Kidney epithelial cell (primary cell): ENCODE data around the gene MYZAP. TPM values are rescaled to one million over a fixed set of nuclear protein-coding genes. Genes with fewer than 3 reads are reported as not detected.

ENCODE experiments used
- DNase-seq: peaks from one replicate; pipeline ENCODE4 v3.0.0-alpha.2; 2010; ENCODE audit warnings: low read depth
- H3K27me3 ChIP-seq: 2 replicates; pipeline ENCODE4 v1.6.0; 2011; ENCODE audit warnings: low read length; ENCODE audit not compliant: control insufficient read depth, insufficient read depth
- H3K36me3 ChIP-seq: 2 replicates; pipeline ENCODE4 v1.5.1; 2011; ENCODE audit warnings: low read length; ENCODE audit not compliant: control insufficient read depth, insufficient read depth
- H3K4me3 ChIP-seq: 2 replicates; pipeline ENCODE4 v1.5.1; 2011; ENCODE audit warnings: low read depth, mild to moderate bottlenecking, control low read depth, low read length
- total RNA-seq: library from RNA; depleted of rRNA; stranded (reverse); fragments of >200 nt; gene quantifications from 2 replicates; pipeline ENCODE4 v1.2.3, GENCODE V29; 2015
- TF ChIP-seq, protein P1 (sequence below): IDR thresholded peaks from 2 replicates; pipeline ENCODE4 v1.5.1; 2011; ENCODE audit warnings: mild to moderate bottlenecking, moderate library complexity, low read length, control low read depth, inconsistent platforms; ENCODE audit not compliant: insufficient read depth, poor library complexity, severe bottlenecking

MYZAP gene
- total RNA-seq, 1 donor from 2014 or later: 0.21 TPM

DNA sequence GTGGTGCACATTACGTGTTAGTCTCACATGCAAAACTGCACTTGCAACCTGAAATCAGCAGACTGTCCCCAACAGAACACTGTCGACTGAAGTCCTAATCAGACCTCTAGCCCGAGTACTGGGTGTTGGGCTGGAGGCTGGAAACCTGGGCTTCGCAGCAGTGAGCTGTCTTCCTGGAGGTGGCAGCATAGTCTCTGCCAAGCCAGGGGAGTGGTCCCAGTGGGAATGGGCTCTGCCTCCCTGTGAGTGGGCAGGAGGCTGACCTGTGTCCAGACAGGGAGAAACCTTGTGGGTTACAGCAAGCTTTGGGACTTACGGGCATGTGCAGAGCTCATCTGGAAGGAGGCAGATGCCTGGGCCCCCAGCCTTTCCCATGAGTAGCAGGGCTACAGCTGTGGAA, 38.2 kb upstream of the MYZAP start:
- TF ChIP-seq, protein P1, sequence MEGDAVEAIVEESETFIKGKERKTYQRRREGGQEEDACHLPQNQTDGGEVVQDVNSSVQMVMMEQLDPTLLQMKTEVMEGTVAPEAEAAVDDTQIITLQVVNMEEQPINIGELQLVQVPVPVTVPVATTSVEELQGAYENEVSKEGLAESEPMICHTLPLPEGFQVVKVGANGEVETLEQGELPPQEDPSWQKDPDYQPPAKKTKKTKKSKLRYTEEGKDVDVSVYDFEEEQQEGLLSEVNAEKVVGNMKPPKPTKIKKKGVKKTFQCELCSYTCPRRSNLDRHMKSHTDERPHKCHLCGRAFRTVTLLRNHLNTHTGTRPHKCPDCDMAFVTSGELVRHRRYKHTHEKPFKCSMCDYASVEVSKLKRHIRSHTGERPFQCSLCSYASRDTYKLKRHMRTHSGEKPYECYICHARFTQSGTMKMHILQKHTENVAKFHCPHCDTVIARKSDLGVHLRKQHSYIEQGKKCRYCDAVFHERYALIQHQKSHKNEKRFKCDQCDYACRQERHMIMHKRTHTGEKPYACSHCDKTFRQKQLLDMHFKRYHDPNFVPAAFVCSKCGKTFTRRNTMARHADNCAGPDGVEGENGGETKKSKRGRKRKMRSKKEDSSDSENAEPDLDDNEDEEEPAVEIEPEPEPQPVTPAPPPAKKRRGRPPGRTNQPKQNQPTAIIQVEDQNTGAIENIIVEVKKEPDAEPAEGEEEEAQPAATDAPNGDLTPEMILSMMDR: no peak
- no peak overlapping the region for H3K4me3 ChIP-seq
- DNase-seq: no peak
- H3K36me3 ChIP-seq: no peaks in the 10 kb centered on the region
- no peaks in the 10 kb centered on the region for H3K27me3 ChIP-seq

- TF ChIP-seq, protein P1: no peak
- no peaks in the 10 kb centered on the region for H3K27me3 ChIP-seq
- no peak for DNase-seq
- H3K36me3 ChIP-seq: no peaks in the 10 kb centered on the region
- H3K4me3 ChIP-seq: no peak overlapping the region
Measured at GRCh38 chr15:57554063-57554811, 37.5 kb upstream of the MYZAP start.

- no peaks in the 10 kb centered on the region for H3K36me3 ChIP-seq
- TF ChIP-seq, protein P1: no peak
- no peak overlapping the region for H3K4me3 ChIP-seq
- no peaks in the 10 kb centered on the region for H3K27me3 ChIP-seq
- no peak for DNase-seq
Measured at GRCh38 chr15:57554812-57555179, 36.9 kb upstream of the MYZAP start.

DNA sequence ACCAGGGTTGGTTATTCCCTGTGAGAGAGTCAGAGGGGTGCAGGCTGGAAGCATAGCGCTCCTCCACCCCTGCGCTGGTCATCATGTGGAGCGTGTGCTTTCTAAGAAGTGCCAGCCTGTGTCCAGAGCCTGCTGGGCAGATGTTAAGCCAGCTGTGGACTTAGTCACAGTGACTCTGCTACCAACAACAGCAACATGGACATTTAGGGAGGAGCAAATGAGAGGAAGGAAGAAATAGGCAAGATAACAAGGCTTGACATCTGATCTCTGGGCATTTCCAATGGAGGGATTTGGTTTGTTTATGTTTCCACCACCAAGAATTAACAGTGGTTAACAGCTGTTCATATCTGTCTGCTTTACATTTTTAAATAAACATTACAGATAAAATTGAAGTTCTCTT, 36.4 kb upstream of the MYZAP start:
- no peak for DNase-seq
- TF ChIP-seq, protein P1: no peak
- H3K36me3 ChIP-seq: no peaks in the 10 kb centered on the region
- H3K27me3 ChIP-seq: no peaks in the 10 kb centered on the region
- H3K4me3 ChIP-seq: no peak overlapping the region

GRCh38 chr15:57556040-57556439, 35.7 kb upstream of the MYZAP start:
- TF ChIP-seq, protein P1: no peak
- no peak for DNase-seq
- Histone ChIP-seq H3K4me3 (no peak overlapping the region), H3K27me3 (no peaks in the 10 kb centered on the region), H3K36me3 (no peaks in the 10 kb centered on the region)

GRCh38 chr15:57557267-57557666, 34.4 kb upstream of the MYZAP start:
- TF ChIP-seq, protein P1: no peak
- no peaks in the 10 kb centered on the region for H3K36me3 ChIP-seq
- no peaks in the 10 kb centered on the region for H3K27me3 ChIP-seq
- DNase-seq: no peak
- no peak overlapping the region for H3K4me3 ChIP-seq
